HepG2 (cell line): ENCODE results near the gene ARIH1. TPM values are rescaled to one million over a fixed set of nuclear protein-coding genes. Genes with fewer than 3 reads are reported as not detected.

Source experiments
- AKAP8 ChIP-seq: sonication (generic); formaldehyde crosslinking; IDR thresholded peaks from 2 replicates; pipeline ENCODE4 v1.5.1; 2020; ENCODE audit warnings: mild to moderate bottlenecking, missing genetic modification reagents
- GTF3A ChIP-seq: sonication (generic); formaldehyde crosslinking; conservative IDR thresholded peaks from 2 replicates; pipeline ENCODE4 v1.4.0; 2020; ENCODE audit warnings: mild to moderate bottlenecking, missing genetic modification reagents
- HHEX ChIP-seq: IDR thresholded peaks from 2 replicates; pipeline ENCODE4 v1.6.1; 2016; ENCODE audit warnings: control low read depth
- KAT7 ChIP-seq: IDR thresholded peaks from 2 replicates; pipeline ENCODE4 v1.6.1; 2018; ENCODE audit warnings: borderline replicate concordance, missing compliant biosample characterization
- KLF6 ChIP-seq: IDR thresholded peaks from 2 replicates; pipeline ENCODE4 v1.8.0; 2016; ENCODE audit warnings: missing biosample characterization, missing genetic modification reagents
- MAFG ChIP-seq: sonication (generic); formaldehyde crosslinking; IDR thresholded peaks from 2 replicates; pipeline ENCODE4 v1.5.1; 2020; ENCODE audit warnings: mild to moderate bottlenecking, missing genetic modification reagents
- MIXL1 ChIP-seq: IDR thresholded peaks from 2 replicates; pipeline ENCODE4 v1.6.1; 2016
- NPAS2 ChIP-seq: sonication (generic); formaldehyde crosslinking; IDR thresholded peaks from 2 replicates; pipeline ENCODE4 v1.8.0; 2022; ENCODE audit warnings: mild to moderate bottlenecking, missing genetic modification reagents, borderline replicate concordance
- POLR2AphosphoS2 ChIP-seq: IDR thresholded peaks from 2 replicates; pipeline ENCODE4 v1.6.1; 2011; ENCODE audit warnings: low read depth, low read length, improper control_type of control experiment
- SMYD3 ChIP-seq: sonication (generic); formaldehyde crosslinking; IDR thresholded peaks from 2 replicates; pipeline ENCODE4 v1.8.1; 2023; ENCODE audit warnings: mild to moderate bottlenecking, missing genetic modification reagents
- ZFP37 ChIP-seq: sonication (generic); formaldehyde crosslinking; IDR thresholded peaks from 2 replicates; pipeline ENCODE4 v1.4.0; 2020; ENCODE audit warnings: missing genetic modification reagents, borderline replicate concordance
- ZFP62 ChIP-seq: sonication (generic); formaldehyde crosslinking; IDR thresholded peaks from 2 replicates; pipeline ENCODE4 v1.4.0; 2020; ENCODE audit warnings: missing genetic modification reagents
- ZNF30 ChIP-seq: sonication (generic); formaldehyde crosslinking; IDR thresholded peaks from 2 replicates; pipeline ENCODE4 v1.5.0; 2020; ENCODE audit warnings: mild to moderate bottlenecking, missing genetic modification reagents
- ZNF446 ChIP-seq: sonication (generic); formaldehyde crosslinking; IDR thresholded peaks from 2 replicates; pipeline ENCODE4 v1.5.0; 2020; ENCODE audit warnings: mild to moderate bottlenecking, missing genetic modification reagents
- ZNF460 ChIP-seq: sonication (generic); formaldehyde crosslinking; IDR thresholded peaks from 2 replicates; pipeline ENCODE4 v1.5.1; 2020; ENCODE audit warnings: missing genetic modification reagents, mild to moderate bottlenecking, borderline replicate concordance
- ZNF761 ChIP-seq: sonication (generic); formaldehyde crosslinking; conservative IDR thresholded peaks from 2 replicates; pipeline ENCODE4 v1.4.0; 2020; ENCODE audit warnings: mild to moderate bottlenecking, missing genetic modification reagents
- ZNF776 ChIP-seq: sonication (generic); formaldehyde crosslinking; IDR thresholded peaks from 2 replicates; pipeline ENCODE4 v1.4.0; 2020; ENCODE audit warnings: mild to moderate bottlenecking, missing genetic modification reagents
- polyA plus RNA-seq, 8 experiments: library from polyadenylated mRNA; depleted of rRNA in 3 of 8; stranded (reverse) in 7 of 8; unstranded in 1 of 8; fragments of >200 nt; fragmentation: Illumina TruSeq in 4 of 8; extraction: Trizol in 4 of 8; gene quantifications; 2 replicates each; pipeline versions ENCODE4 v1.2.1 to v1.2.3, GENCODE V29; 2011 to 2016; ENCODE audit warnings: low read depth in 4 of 8, missing spikeins in 1 of 8, mixed read lengths in 1 of 8; ENCODE audit not compliant: insufficient read depth in 1 of 8
- total RNA-seq, 5 experiments: library from RNA; depleted of rRNA; stranded (reverse); fragments of >200 nt; fragmentation: Illumina TruSeq; extraction: Trizol; gene quantifications; 2 replicates each; pipeline ENCODE4 v1.2.3, GENCODE V29; 2016; ENCODE audit warnings: low read depth in 1 of 5
- TF ChIP-seq, protein P1 (sequence below): sonication (generic); formaldehyde crosslinking; IDR thresholded peaks from 2 replicates; pipeline ENCODE4 v1.4.0; 2020; ENCODE audit warnings: missing genetic modification reagents
- TF ChIP-seq, protein P2 (sequence below): sonication (generic); formaldehyde crosslinking; IDR thresholded peaks from 2 replicates; pipeline ENCODE4 v1.5.1; 2020; ENCODE audit warnings: mild to moderate bottlenecking, missing genetic modification reagents, moderate library complexity
- TF ChIP-seq, protein P3 (sequence below): sonication (generic); formaldehyde crosslinking; IDR thresholded peaks from 2 replicates; pipeline ENCODE4 v1.9.0; 2021; ENCODE audit warnings: missing genetic modification reagents, mild to moderate bottlenecking, borderline replicate concordance
- TF ChIP-seq, protein P4 (sequence below), 2 experiments: sonication (generic) in 1 of 2; formaldehyde crosslinking in 1 of 2; IDR thresholded peaks; 2 replicates each; pipeline versions ENCODE4 v1.4.0 to v1.6.1; 2018 to 2020; ENCODE audit warnings: missing genetic modification reagents in 2 of 2, borderline replicate concordance in 1 of 2, low read depth in 1 of 2, mild to moderate bottlenecking in 1 of 2, missing biosample characterization in 1 of 2

The ARIH1 gene
- total and polyA plus RNA-seq, 2 of the 13 experiments (the other 11 are each of a cell fraction or from before 2014, with no cell fraction given) = 38.8 to 59.8 TPM

DNA sequence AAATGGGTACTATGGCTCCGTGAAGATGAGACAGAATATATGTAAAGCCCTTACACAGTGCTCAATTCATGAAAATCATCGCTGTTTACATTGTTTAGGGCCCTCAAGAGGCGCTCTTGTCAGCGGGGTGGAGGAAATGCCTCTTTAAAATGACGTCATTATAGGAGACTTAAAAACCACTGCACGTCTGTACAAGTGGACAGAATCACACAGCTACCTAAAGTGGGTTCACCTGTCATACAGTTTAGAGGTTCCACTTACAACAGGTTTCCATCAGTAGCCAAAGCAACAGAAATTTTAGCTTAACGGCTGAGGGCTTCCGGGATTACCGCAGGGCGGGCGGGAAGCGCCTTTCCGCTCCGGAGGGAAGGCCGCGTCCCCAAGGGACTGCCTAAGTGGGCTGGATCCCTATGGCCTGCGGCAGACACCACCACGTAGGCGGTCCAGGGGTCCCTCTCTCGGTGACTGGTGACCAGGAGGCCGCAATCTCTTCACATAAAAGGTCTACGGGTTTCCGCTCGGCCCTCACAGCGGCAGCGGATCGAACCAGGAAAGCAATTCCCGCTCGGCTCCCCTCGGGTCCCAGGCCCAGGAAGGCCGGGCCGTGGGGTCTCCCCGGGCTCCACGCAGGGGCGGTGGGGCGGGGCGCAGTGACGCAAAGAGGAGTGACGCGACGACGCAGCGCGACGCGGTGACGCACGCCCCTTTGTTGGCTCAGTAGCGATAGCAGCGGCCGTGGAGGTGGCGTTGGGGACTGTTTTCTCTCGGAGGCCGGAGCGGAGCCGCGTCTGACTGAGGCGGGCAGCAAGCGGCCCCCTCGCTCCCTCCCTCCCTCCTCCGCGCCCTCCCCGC lies at the start of gene ARIH1 (continued):
- TF ChIP-seq, protein P1, sequence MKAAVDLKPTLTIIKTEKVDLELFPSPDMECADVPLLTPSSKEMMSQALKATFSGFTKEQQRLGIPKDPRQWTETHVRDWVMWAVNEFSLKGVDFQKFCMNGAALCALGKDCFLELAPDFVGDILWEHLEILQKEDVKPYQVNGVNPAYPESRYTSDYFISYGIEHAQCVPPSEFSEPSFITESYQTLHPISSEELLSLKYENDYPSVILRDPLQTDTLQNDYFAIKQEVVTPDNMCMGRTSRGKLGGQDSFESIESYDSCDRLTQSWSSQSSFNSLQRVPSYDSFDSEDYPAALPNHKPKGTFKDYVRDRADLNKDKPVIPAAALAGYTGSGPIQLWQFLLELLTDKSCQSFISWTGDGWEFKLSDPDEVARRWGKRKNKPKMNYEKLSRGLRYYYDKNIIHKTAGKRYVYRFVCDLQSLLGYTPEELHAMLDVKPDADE = no peak
- no peak for TF ChIP-seq ZNF761
- peak; percentile 64 for TF ChIP-seq ZFP37
- no peak; the same call in 1 of the 2 replicates for TF ChIP-seq ZNF446 (CRISPR knock-in tag)
- TF ChIP-seq GTF3A (CRISPR knock-in tag) = no peak
- TF ChIP-seq AKAP8 = no peak
- TF ChIP-seq KLF6 (CRISPR knock-in tag) = peak; percentile 89; the same call in 1 of the 2 replicates
- TF ChIP-seq SMYD3 (CRISPR knock-in tag) = no peak
- TF ChIP-seq NPAS2 (CRISPR knock-in tag) = 0 out of 2 replicates have a peak, but pooled peaks have one; percentile 32
- TF ChIP-seq ZNF30 (CRISPR knock-in tag) = no peak
- no peak for TF ChIP-seq MAFG
- TF ChIP-seq, protein P2, sequence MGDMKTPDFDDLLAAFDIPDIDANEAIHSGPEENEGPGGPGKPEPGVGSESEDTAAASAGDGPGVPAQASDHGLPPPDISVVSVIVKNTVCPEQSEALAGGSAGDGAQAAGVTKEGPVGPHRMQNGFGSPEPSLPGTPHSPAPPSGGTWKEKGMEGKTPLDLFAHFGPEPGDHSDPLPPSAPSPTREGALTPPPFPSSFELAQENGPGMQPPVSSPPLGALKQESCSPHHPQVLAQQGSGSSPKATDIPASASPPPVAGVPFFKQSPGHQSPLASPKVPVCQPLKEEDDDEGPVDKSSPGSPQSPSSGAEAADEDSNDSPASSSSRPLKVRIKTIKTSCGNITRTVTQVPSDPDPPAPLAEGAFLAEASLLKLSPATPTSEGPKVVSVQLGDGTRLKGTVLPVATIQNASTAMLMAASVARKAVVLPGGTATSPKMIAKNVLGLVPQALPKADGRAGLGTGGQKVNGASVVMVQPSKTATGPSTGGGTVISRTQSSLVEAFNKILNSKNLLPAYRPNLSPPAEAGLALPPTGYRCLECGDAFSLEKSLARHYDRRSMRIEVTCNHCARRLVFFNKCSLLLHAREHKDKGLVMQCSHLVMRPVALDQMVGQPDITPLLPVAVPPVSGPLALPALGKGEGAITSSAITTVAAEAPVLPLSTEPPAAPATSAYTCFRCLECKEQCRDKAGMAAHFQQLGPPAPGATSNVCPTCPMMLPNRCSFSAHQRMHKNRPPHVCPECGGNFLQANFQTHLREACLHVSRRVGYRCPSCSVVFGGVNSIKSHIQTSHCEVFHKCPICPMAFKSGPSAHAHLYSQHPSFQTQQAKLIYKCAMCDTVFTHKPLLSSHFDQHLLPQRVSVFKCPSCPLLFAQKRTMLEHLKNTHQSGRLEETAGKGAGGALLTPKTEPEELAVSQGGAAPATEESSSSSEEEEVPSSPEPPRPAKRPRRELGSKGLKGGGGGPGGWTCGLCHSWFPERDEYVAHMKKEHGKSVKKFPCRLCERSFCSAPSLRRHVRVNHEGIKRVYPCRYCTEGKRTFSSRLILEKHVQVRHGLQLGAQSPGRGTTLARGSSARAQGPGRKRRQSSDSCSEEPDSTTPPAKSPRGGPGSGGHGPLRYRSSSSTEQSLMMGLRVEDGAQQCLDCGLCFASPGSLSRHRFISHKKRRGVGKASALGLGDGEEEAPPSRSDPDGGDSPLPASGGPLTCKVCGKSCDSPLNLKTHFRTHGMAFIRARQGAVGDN (CRISPR knock-in tag) = peak; percentile 97
- TF ChIP-seq, protein P3, sequence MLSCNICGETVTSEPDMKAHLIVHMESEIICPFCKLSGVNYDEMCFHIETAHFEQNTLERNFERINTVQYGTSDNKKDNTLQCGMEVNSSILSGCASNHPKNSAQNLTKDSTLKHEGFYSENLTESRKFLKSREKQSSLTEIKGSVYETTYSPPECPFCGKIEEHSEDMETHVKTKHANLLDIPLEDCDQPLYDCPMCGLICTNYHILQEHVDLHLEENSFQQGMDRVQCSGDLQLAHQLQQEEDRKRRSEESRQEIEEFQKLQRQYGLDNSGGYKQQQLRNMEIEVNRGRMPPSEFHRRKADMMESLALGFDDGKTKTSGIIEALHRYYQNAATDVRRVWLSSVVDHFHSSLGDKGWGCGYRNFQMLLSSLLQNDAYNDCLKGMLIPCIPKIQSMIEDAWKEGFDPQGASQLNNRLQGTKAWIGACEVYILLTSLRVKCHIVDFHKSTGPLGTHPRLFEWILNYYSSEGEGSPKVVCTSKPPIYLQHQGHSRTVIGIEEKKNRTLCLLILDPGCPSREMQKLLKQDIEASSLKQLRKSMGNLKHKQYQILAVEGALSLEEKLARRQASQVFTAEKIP (CRISPR knock-in tag) = no peak
- no peak; the same call in 1 of the 2 replicates for TF ChIP-seq MIXL1
- 0 out of 2 replicates have a peak, but pooled peaks have one; percentile 59 for TF ChIP-seq POLR2AphosphoS2
- peak; percentile 66; the same call in 1 of the 2 replicates for TF ChIP-seq ZNF460 (CRISPR knock-in tag)
- TF ChIP-seq, protein P4, sequence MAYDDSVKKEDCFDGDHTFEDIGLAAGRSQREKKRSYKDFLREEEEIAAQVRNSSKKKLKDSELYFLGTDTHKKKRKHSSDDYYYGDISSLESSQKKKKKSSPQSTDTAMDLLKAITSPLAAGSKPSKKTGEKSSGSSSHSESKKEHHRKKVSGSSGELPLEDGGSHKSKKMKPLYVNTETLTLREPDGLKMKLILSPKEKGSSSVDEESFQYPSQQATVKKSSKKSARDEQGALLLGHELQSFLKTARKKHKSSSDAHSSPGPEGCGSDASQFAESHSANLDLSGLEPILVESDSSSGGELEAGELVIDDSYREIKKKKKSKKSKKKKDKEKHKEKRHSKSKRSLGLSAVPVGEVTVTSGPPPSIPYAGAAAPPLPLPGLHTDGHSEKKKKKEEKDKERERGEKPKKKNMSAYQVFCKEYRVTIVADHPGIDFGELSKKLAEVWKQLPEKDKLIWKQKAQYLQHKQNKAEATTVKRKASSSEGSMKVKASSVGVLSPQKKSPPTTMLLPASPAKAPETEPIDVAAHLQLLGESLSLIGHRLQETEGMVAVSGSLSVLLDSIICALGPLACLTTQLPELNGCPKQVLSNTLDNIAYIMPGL (CRISPR knock-in tag; IDR thresholded peaks at IDR 0.05; ENCODE audit: borderline replicate concordance in 1 of 2, low read depth in 1 of 2) = peak; percentile 90 to 91
- TF ChIP-seq KAT7 (CRISPR knock-in tag) = peak; percentile 92; the same call in 1 of the 2 replicates
- peak; percentile 66; the same call in 1 of the 2 replicates for TF ChIP-seq ZFP62 (CRISPR knock-in tag)
- no peak for TF ChIP-seq HHEX (CRISPR knock-in tag)
- no peak for TF ChIP-seq ZNF776 (CRISPR knock-in tag)
